Measurements from ENCODE around the gene ABCA12. TPM values are rescaled to one million over a fixed set of nuclear protein-coding genes. Genes with fewer than 3 reads are reported as not detected.
A peak's percentile ranks its signal among the peaks of the same experiment; 100 is the strongest.
"Not testable (repeated sequence)": the region's sequence is repeated elsewhere in the genome, so short reads cannot be mapped to it uniquely, and the experiment has no call there.

ABCA12 gene
- polyA plus RNA-seq (2012; ENCODE audit: missing spikeins) = 0.68 TPM

- TF ChIP-seq POLR2AphosphoS5 (IDR thresholded peaks at IDR 0.05; ENCODE audit: low read depth, low read length) (no peak), TAF1 (IDR thresholded peaks at IDR 0.05; ENCODE audit: borderline replicate concordance, low read depth, low read length) (no peak), POLR2A (IDR thresholded peaks at IDR 0.05; ENCODE audit: low read depth, low read length) (no peak)
These were observed at the start of gene ABCA12 for GRCh38 chr2:215138479-215138878. ABCA12 (minus strand) TSS chr2:215138626; CDS start chr2:215138208, 418 bp downstream.

GRCh38 chr2:215188078-215188477 is 49.7 kb upstream of the ABCA12 start:
- FAIRE-seq (no peak), DNase-seq (ENCODE audit: insufficient read length) (no peak)
- TF ChIP-seq TAF1 (IDR thresholded peaks at IDR 0.05; ENCODE audit: borderline replicate concordance, low read depth, low read length) (no peak), POLR2AphosphoS5 (IDR thresholded peaks at IDR 0.05; ENCODE audit: low read depth, low read length) (no peak), POLR2A (IDR thresholded peaks at IDR 0.05; ENCODE audit: low read depth, low read length) (no peak)

More at GRCh38 chr2:215138479-215138878, at the start of gene ABCA12:
- DNase-seq (ENCODE audit: insufficient read length) (no peak), FAIRE-seq (peak; percentile 14)

GRCh38 chr2:215186021-215186420 is 47.6 kb upstream of the ABCA12 start:
- TF ChIP-seq POLR2AphosphoS5 (IDR thresholded peaks at IDR 0.05; ENCODE audit: low read depth, low read length) (no peak), TAF1 (IDR thresholded peaks at IDR 0.05; ENCODE audit: borderline replicate concordance, low read depth, low read length) (no peak), POLR2A (IDR thresholded peaks at IDR 0.05; ENCODE audit: low read depth, low read length) (no peak)
- DNase-seq (ENCODE audit: insufficient read length) = no peak
- FAIRE-seq = no peak

- no peak for FAIRE-seq
- no peak for TF ChIP-seq POLR2A (IDR thresholded peaks at IDR 0.05; ENCODE audit: low read depth, low read length)
- no peak for TF ChIP-seq POLR2AphosphoS5 (IDR thresholded peaks at IDR 0.05; ENCODE audit: low read depth, low read length)
- TF ChIP-seq TAF1 (IDR thresholded peaks at IDR 0.05; ENCODE audit: borderline replicate concordance, low read depth, low read length) = no peak
- DNase-seq (ENCODE audit: insufficient read length) = no peak
These were observed 39.7 kb upstream of the ABCA12 start for GRCh38 chr2:215178121-215178520.

GRCh38 chr2:215171796-215172195 is 33.4 kb upstream of the ABCA12 start:
- no peak for TF ChIP-seq POLR2AphosphoS5 (IDR thresholded peaks at IDR 0.05; ENCODE audit: low read depth, low read length)
- no peak for TF ChIP-seq POLR2A (IDR thresholded peaks at IDR 0.05; ENCODE audit: low read depth, low read length)
- TF ChIP-seq TAF1 (IDR thresholded peaks at IDR 0.05; ENCODE audit: borderline replicate concordance, low read depth, low read length) = no peak
- FAIRE-seq = no peak
- DNase-seq (ENCODE audit: insufficient read length) = no peak

- TF ChIP-seq POLR2A (IDR thresholded peaks at IDR 0.05; ENCODE audit: low read depth, low read length) = no peak
- no peak for TF ChIP-seq TAF1 (IDR thresholded peaks at IDR 0.05; ENCODE audit: borderline replicate concordance, low read depth, low read length)
- TF ChIP-seq POLR2AphosphoS5 (IDR thresholded peaks at IDR 0.05; ENCODE audit: low read depth, low read length) = no peak
- no peak for DNase-seq (ENCODE audit: insufficient read length)
- no peak for FAIRE-seq
These were observed 32.7 kb upstream of the ABCA12 start for GRCh38 chr2:215171151-215171550.

DNA sequence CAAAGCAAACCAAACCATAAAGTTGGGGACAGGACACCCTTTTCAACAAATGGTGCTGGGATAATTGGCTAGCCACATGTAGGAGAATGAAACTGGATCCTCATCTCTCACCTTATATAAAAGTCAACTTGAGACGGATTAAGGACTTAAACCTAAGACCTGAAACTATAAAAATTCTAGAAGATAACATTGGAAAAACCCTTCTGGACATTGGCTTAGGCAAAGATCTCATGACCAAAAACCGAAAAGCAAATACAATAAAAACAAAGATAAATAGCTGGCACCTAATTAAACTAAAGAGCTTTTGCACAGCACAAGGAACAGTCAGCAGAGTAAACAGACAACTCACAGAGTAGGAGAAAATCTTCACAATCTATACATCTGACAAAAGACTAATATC is 28.1 kb upstream of the ABCA12 start:
- DNase-seq (ENCODE audit: insufficient read length); FAIRE-seq: not testable (repeated sequence)

DNA sequence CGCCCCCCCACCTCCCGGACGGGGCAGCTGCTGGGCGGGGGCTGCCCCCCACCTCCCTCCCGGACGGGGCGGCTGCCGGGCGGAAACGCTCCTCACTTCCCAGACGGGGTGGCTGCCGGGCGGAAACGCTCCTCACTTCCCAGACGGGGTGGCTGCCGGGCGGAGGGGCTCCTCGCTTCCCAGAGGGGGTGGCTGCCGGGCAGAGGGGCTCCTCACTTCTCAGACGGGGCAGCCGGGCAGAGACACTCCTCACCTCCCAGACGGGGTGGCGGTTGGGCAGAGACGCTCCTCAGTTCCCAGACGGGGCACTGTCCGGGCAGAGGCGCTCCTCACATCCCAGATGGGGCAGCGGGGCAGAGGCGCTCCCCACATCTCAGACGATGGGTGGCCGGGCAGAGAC is 24.9 kb upstream of the ABCA12 start:
- not testable (repeated sequence) for FAIRE-seq

DNA sequence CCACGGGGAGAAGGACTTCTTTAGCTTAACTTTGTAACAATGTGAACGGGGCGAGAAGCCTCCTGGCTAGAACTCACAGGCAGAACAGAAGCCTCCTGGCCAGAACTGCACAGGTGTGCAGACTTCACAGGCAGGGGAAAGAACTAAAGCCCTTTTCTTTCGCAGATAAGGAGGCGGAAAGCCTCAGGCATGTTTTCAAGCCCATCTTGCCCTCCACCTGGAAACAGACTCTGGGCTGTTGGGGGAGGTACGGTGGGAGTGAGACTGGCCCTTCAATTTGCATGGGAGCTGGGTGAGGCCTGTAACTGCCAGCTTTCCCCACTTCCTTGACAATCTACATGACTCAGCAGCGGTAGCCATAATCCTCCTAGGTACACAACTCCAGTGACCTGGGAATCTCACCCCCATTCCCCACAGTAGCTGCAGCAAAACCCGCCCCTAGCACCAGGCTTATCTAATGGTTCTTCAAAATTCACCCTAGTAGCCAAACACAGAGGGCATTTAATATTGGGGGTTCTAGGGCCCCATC is 22.9 kb upstream of the ABCA12 start:
- FAIRE-seq = no peak
- no peak for DNase-seq (ENCODE audit: insufficient read length)
- TF ChIP-seq POLR2AphosphoS5 (IDR thresholded peaks at IDR 0.05; ENCODE audit: low read depth, low read length) (no peak), TAF1 (IDR thresholded peaks at IDR 0.05; ENCODE audit: borderline replicate concordance, low read depth, low read length) (no peak), POLR2A (IDR thresholded peaks at IDR 0.05; ENCODE audit: low read depth, low read length) (no peak)

More for the DNA sequence above, 24.9 kb upstream of the ABCA12 start:
- not testable (repeated sequence) for DNase-seq (ENCODE audit: insufficient read length)

- TF ChIP-seq TAF1 (IDR thresholded peaks at IDR 0.05; ENCODE audit: borderline replicate concordance, low read depth, low read length) (no peak), POLR2A (IDR thresholded peaks at IDR 0.05; ENCODE audit: low read depth, low read length) (no peak), POLR2AphosphoS5 (IDR thresholded peaks at IDR 0.05; ENCODE audit: low read depth, low read length) (no peak)
- FAIRE-seq = no peak
- no peak for DNase-seq (ENCODE audit: insufficient read length)
These were observed 21.7 kb upstream of the ABCA12 start for GRCh38 chr2:215160081-215160480.

DNA sequence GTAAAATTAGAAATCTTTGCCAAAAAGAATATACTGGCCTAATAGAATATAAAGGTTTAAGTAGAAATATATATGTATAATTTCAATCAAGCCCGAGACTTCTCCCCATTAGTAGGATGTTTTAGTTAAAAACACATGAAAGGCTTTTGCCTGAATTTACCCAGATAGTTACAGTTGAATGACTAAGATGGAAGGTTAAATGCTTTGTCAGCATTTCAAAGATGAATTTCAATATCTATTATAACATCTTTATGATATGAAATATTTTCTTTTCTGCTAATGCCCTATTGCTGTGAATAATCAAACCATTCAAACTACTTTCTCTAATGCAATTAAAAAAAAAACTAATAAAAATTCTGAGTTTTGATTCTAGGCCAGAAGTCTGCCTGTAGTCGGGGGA is 18.0 kb upstream of the ABCA12 start:
- no peak for FAIRE-seq
- TF ChIP-seq POLR2AphosphoS5 (IDR thresholded peaks at IDR 0.05; ENCODE audit: low read depth, low read length) (no peak), TAF1 (IDR thresholded peaks at IDR 0.05; ENCODE audit: borderline replicate concordance, low read depth, low read length) (no peak), POLR2A (IDR thresholded peaks at IDR 0.05; ENCODE audit: low read depth, low read length) (no peak)
- no peak for DNase-seq (ENCODE audit: insufficient read length)

GRCh38 chr2:215149894-215150293 is 11.5 kb upstream of the ABCA12 start:
- TF ChIP-seq POLR2A (IDR thresholded peaks at IDR 0.05; ENCODE audit: low read depth, low read length) (no peak), POLR2AphosphoS5 (IDR thresholded peaks at IDR 0.05; ENCODE audit: low read depth, low read length) (no peak), TAF1 (IDR thresholded peaks at IDR 0.05; ENCODE audit: borderline replicate concordance, low read depth, low read length) (no peak)
- no peak for FAIRE-seq

DNA sequence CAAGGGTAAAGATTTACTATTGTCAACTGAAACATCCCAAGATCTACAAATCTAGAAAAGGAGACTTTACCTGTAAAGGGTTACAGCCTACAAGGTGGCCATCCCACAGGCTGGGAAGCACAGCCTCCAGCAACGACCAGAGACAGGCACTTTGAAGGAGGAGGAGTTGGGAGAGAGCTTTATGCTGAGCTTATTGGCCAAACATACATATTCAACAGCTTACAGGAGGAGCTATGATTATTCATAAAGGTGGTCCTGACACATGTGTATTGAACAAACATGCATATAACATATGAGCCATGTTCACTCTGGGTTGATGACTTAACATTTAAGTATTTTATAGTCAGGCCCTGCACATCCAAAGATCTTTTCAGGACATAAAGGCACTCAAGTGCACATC is 11.1 kb upstream of the ABCA12 start:
- FAIRE-seq = no peak
- DNase-seq (ENCODE audit: insufficient read length) = no peak
- no peak for TF ChIP-seq POLR2A (IDR thresholded peaks at IDR 0.05; ENCODE audit: low read depth, low read length)
- TF ChIP-seq POLR2AphosphoS5 (IDR thresholded peaks at IDR 0.05; ENCODE audit: low read depth, low read length) = no peak
- TF ChIP-seq TAF1 (IDR thresholded peaks at IDR 0.05; ENCODE audit: borderline replicate concordance, low read depth, low read length) = no peak

More at GRCh38 chr2:215149894-215150293, 11.5 kb upstream of the ABCA12 start:
- no peak for DNase-seq (ENCODE audit: insufficient read length)

Measured in GM12892 (cell line).